ENCODE data around the gene FPR2.

DNA sequence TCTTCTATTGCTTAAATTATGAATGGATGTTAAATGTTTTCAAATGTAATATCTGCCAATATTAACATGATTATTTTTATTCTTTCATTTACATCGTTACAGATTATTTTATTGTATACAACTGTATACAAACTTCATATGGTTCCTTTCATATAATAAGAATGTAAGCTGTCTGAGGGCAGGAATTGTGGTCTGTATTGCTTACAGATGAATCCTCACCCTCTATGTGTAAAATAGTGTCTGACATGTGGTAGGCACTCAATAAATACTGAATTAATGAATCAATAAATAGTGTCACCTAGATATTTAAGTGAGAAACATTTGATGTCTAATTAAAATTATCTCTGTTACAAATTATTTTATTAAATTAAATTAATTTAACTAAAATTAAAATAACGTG, 41.8 kb downstream of the FPR2 start:
- TF ChIP-seq, protein P1, sequence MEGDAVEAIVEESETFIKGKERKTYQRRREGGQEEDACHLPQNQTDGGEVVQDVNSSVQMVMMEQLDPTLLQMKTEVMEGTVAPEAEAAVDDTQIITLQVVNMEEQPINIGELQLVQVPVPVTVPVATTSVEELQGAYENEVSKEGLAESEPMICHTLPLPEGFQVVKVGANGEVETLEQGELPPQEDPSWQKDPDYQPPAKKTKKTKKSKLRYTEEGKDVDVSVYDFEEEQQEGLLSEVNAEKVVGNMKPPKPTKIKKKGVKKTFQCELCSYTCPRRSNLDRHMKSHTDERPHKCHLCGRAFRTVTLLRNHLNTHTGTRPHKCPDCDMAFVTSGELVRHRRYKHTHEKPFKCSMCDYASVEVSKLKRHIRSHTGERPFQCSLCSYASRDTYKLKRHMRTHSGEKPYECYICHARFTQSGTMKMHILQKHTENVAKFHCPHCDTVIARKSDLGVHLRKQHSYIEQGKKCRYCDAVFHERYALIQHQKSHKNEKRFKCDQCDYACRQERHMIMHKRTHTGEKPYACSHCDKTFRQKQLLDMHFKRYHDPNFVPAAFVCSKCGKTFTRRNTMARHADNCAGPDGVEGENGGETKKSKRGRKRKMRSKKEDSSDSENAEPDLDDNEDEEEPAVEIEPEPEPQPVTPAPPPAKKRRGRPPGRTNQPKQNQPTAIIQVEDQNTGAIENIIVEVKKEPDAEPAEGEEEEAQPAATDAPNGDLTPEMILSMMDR (conservative IDR thresholded peaks at IDR 0.05; ENCODE audit: low read length), result no peak
- TF ChIP-seq EZH2phosphoT487 (IDR thresholded peaks at IDR 0.05; ENCODE audit: borderline replicate concordance, low read depth, low read length), result no peak
